Measurements from ENCODE around the gene JAZF1.

DNA sequence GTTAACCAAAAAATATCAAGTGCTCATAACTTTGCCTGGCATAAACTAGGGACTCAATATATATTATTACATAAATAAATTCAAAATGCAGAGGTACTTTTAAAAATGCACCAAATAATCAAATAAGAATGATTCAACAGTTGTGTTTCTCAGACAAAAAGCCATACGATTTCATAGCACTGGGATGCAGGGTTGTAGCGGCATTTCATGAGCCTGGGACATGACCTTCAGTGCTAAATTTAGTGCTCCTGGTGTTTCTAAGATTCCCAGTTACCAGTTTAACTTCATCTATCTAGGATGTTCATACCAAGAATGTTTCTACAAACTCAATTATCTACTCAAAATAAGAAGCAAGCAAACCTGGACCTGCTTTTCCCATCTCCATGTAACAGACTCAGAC is 4.0 kb downstream of the JAZF1 start:
- TF ChIP-seq, protein P1, sequence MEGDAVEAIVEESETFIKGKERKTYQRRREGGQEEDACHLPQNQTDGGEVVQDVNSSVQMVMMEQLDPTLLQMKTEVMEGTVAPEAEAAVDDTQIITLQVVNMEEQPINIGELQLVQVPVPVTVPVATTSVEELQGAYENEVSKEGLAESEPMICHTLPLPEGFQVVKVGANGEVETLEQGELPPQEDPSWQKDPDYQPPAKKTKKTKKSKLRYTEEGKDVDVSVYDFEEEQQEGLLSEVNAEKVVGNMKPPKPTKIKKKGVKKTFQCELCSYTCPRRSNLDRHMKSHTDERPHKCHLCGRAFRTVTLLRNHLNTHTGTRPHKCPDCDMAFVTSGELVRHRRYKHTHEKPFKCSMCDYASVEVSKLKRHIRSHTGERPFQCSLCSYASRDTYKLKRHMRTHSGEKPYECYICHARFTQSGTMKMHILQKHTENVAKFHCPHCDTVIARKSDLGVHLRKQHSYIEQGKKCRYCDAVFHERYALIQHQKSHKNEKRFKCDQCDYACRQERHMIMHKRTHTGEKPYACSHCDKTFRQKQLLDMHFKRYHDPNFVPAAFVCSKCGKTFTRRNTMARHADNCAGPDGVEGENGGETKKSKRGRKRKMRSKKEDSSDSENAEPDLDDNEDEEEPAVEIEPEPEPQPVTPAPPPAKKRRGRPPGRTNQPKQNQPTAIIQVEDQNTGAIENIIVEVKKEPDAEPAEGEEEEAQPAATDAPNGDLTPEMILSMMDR (IDR thresholded peaks at IDR 0.05; ENCODE audit: low read depth, low read length, poor library complexity, severe bottlenecking) = no peak
- no peak for TF ChIP-seq EZH2phosphoT487 (IDR thresholded peaks at IDR 0.05; ENCODE audit: borderline replicate concordance, low read length)

Measured in DOHH2 (cell line).